Measurements from ENCODE around the gene PLCH2. TPM values are rescaled to one million over a fixed set of nuclear protein-coding genes. Genes with fewer than 3 reads are reported as not detected.

The PLCH2 gene
- total RNA-seq, 1 donor from 2014 or later, result 30.7 TPM

DNA sequence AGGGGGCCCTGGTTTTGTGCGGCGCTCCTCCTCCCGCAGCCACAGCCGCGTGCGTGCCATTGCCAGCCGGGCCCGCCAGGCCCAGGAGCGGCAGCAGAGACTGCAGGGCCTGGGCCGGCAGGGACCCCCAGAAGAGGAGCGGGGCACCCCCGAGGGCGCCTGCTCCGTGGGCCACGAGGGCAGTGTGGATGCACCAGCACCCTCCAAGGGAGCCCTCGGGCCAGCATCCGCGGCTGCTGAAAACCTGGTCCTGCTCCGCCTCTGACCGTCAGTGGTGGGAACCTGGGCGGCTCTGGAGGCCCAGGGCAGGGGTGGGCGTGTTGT lies 28.8 kb downstream of the PLCH2 start:
- H3K4me3 ChIP-seq, result no peak overlapping the region
- H3K9me3 ChIP-seq, result no peaks in the 10 kb centered on the region
- TF ChIP-seq POLR2A (IDR thresholded peaks at IDR 0.05) (no peak), CTCF (IDR thresholded peaks at IDR 0.05) (no peak), POLR2AphosphoS5 (IDR thresholded peaks at IDR 0.05; ENCODE audit: insufficient read depth in 1 of 2, low read depth in 1 of 2) (no peak)
- no peak for DNase-seq (ENCODE audit: extremely low spot score in 2 of 2)
- no peak overlapping the region for H3K27ac ChIP-seq
- H3K4me1 ChIP-seq, result peaks cover 25% of the 10 kb centered on the region
- peaks cover 0 to 14% of the 10 kb centered on the region in 2 donors for H3K36me3 ChIP-seq
- no peaks in the 10 kb centered on the region for H3K27me3 ChIP-seq
- intact Hi-C loops (cut with DNase I), result no loop called here

DNA sequence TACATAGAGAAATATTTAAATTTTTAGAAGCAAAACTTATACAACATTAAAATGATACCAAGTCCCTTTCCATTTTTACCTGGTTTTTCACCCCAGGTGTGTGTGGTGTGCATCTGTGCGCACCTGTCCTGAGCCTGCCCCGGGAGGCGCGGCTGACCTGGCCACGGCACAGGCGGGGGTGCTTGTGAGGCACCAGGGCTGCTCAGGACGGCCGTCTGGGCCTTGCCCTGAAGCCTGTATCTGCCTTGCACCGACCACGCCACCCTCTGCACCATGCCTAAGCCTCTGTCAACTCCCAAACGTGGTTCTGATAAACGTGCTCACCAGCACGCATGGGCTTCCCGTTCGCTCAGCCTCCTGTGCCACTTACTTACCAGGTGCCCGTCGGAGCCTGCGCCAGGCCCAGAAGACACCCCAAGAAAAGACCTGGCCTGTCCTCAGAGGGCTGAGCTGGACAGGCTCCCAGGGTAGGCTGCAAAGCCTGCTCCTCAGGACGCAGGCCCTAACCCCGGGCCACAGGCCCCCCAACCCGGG lies 29.4 kb downstream of the PLCH2 start:
- TF ChIP-seq POLR2A (IDR thresholded peaks at IDR 0.05), result no peak
- no peak for TF ChIP-seq POLR2AphosphoS5 (IDR thresholded peaks at IDR 0.05; ENCODE audit: insufficient read depth in 1 of 2, low read depth in 1 of 2)
- TF ChIP-seq CTCF (IDR thresholded peaks at IDR 0.05), result no peak
- H3K27ac ChIP-seq, result no peak overlapping the region
- no peaks in the 10 kb centered on the region for H3K27me3 ChIP-seq
- no peaks in the 10 kb centered on the region for H3K9me3 ChIP-seq
- peaks cover 20% of the 10 kb centered on the region for H3K4me1 ChIP-seq
- DNase-seq (ENCODE audit: extremely low spot score in 2 of 2), result no peak
- intact Hi-C loops (cut with DNase I), result no loop called here
- no peak overlapping the region for H3K4me3 ChIP-seq
- H3K36me3 ChIP-seq, result peaks cover 0 to 20% of the 10 kb centered on the region in 2 donors

DNA sequence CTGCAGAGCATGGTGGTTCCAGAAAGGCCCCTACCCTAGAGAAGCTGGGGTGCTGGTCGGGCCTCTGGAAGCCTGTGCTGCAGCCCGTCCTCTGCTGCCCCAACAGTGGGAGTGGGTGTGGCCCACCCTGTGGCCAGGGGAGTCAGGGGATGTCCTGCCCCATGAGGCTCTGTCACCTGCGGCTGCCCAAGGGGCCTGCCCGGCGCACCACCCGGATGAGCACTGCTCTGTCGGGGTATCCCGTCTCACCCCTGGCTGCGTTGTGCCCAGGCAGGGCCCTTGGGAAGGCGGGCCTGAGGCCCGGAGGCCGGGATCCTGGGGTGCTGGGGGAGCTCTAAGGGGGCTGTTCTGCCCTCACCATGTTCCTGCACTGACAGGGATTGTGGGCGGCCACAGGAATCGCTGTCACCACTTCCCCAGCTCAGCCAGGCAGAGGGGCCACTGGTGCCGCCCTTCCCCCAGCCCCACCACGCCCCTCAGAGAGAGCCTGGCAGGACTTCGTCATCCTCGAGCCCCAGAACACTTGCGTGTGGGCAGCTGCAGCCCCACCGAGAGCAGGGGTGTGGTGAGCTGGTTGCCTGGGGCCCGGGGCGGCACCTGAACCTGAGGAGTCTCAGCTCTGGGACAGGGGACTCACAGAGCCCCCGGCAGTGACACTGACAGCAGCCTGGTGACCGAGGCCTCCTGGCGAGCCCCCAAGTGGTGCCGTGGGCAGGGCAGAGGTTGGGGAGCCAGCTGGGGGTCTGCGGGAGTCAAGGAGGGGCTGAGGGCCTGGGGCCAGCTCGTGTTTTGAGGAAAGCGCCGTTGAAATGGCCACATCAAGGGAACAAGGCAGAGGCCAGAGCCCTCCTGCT lies 30.1 kb downstream of the PLCH2 start:
- no peak overlapping the region for H3K27ac ChIP-seq
- H3K4me1 ChIP-seq, result peaks cover 20% of the 10 kb centered on the region
- intact Hi-C loops (cut with DNase I), result no loop called here
- H3K4me3 ChIP-seq, result no peak overlapping the region
- no peak for DNase-seq (ENCODE audit: extremely low spot score in 2 of 2)
- no peaks in the 10 kb centered on the region for H3K9me3 ChIP-seq
- TF ChIP-seq POLR2A (IDR thresholded peaks at IDR 0.05), result no peak
- TF ChIP-seq POLR2AphosphoS5 (IDR thresholded peaks at IDR 0.05; ENCODE audit: insufficient read depth in 1 of 2, low read depth in 1 of 2), result no peak
- TF ChIP-seq CTCF (IDR thresholded peaks at IDR 0.05), result no peak
- H3K27me3 ChIP-seq, result no peaks in the 10 kb centered on the region
- H3K36me3 ChIP-seq, result peaks cover 0 to 27% of the 10 kb centered on the region in 2 donors

DNA sequence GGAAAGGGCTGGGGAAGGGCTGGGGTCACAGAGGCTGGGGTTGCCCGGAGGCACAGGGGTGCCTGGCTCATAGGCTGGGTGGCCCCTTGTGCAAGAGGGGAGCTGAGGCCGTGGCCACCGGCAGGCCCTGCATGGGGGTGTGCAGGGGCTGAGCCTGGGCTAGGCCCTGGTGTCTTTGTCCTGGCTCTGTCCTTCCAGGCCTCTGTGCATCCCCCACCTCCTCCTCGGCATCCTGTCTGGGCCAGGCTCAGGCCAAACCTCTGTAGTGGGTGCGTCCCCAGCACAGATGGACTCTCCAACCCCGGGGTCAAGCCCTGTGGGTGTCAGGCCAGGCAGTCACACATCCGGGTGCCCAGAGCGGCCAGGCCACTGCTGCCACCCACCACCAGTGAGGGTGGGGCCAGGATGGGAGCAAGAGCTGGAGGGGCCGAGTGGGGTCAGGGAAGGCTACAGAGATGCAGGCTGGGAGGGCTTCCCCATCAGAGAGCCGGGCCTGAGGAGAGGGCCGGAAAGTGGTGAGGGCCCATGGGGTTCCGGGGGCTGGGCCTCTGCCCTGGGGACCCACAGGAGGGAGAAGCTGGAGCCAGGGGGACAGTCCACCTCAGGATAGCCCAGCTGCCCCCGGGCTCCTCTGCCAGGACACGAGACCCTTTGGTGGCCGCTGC lies 30.9 kb downstream of the PLCH2 start:
- no peak for TF ChIP-seq CTCF (IDR thresholded peaks at IDR 0.05)
- no peak for TF ChIP-seq POLR2A (IDR thresholded peaks at IDR 0.05)
- no peak for TF ChIP-seq POLR2AphosphoS5 (IDR thresholded peaks at IDR 0.05; ENCODE audit: insufficient read depth in 1 of 2, low read depth in 1 of 2)
- H3K9me3 ChIP-seq, result no peaks in the 10 kb centered on the region
- peaks cover 20% of the 10 kb centered on the region for H3K4me1 ChIP-seq
- H3K27ac ChIP-seq, result no peak overlapping the region
- DNase-seq (ENCODE audit: extremely low spot score in 2 of 2), result no peak
- H3K27me3 ChIP-seq, result no peaks in the 10 kb centered on the region
- H3K36me3 ChIP-seq, result peaks cover 3 to 35% of the 10 kb centered on the region in 2 donors
- intact Hi-C loops (cut with DNase I), result no loop called here
- no peak overlapping the region for H3K4me3 ChIP-seq
